Osteocyte (in vitro differentiated cells): ENCODE measurements around the gene STARD10. TPM values are rescaled to one million over a fixed set of nuclear protein-coding genes. Genes with fewer than 3 reads are reported as not detected.
A peak's percentile ranks its signal among the peaks of the same experiment; 100 is the strongest.

ENCODE experiments used
- DNase-seq: peaks from one replicate; pipeline ENCODE4 v3.0.0; 2021; ENCODE audit warnings: mixed read lengths; ENCODE audit not compliant: unreplicated experiment; ENCODE audit errors: extremely low spot score
- H3K27ac Mint-ChIP-seq: one replicate; pipeline ENCODE4 v1.8.0; 2021; ENCODE audit warnings: mild to moderate bottlenecking, mixed read lengths; ENCODE audit not compliant: unreplicated experiment
- H3K27me3 Mint-ChIP-seq: one replicate; pipeline ENCODE4 v1.8.0; 2021; ENCODE audit warnings: mixed read lengths; ENCODE audit not compliant: unreplicated experiment
- H3K36me3 Mint-ChIP-seq: one replicate; pipeline ENCODE4 v1.8.0; 2021; ENCODE audit warnings: mixed read lengths; ENCODE audit not compliant: unreplicated experiment
- H3K4me1 Mint-ChIP-seq: one replicate; pipeline ENCODE4 v1.8.0; 2021; ENCODE audit warnings: mixed read lengths; ENCODE audit not compliant: unreplicated experiment
- H3K4me3 Mint-ChIP-seq: one replicate; pipeline ENCODE4 v1.8.0; 2021; ENCODE audit warnings: mild to moderate bottlenecking, moderate library complexity, mixed read lengths; ENCODE audit not compliant: unreplicated experiment
- H3K9me3 Mint-ChIP-seq: one replicate; pipeline ENCODE4 v1.8.0; 2021; ENCODE audit warnings: mixed read lengths; ENCODE audit not compliant: unreplicated experiment
- CTCF ChIP-seq: fragments of 200-600 bp; sonication (generic); IDR thresholded peaks from 2 replicates; pipeline ENCODE4 v1.5.0; 2021; ENCODE audit warnings: antibody characterized with exemption, mild to moderate bottlenecking, moderate library complexity
- total RNA-seq: library from RNA; stranded (reverse); gene quantifications from 2 replicates; pipeline ENCODE4 v1.2.1, GENCODE V29; 2021

The STARD10 gene
- total RNA-seq, 1 donor from 2014 or later = 27.7 TPM

GRCh38 chr11:72763823-72764222 is 30.0 kb downstream of the STARD10 start:
- DNase-seq = no peak
- no peak overlapping the region for H3K27ac Mint-ChIP-seq
- no peak for TF ChIP-seq CTCF
- peaks cover 2% of the 10 kb centered on the region for H3K36me3 Mint-ChIP-seq
- peaks cover 3% of the 10 kb centered on the region for H3K9me3 Mint-ChIP-seq
- H3K27me3 Mint-ChIP-seq = no peaks in the 10 kb centered on the region
- H3K4me1 Mint-ChIP-seq = peaks cover 23% of the 10 kb centered on the region
- no peak overlapping the region for H3K4me3 Mint-ChIP-seq

- H3K36me3 Mint-ChIP-seq = peaks cover 2% of the 10 kb centered on the region
- H3K4me1 Mint-ChIP-seq = peaks cover 23% of the 10 kb centered on the region
- H3K27me3 Mint-ChIP-seq = no peaks in the 10 kb centered on the region
- no peak for DNase-seq
- peaks cover 3% of the 10 kb centered on the region for H3K9me3 Mint-ChIP-seq
- no peak overlapping the region for H3K4me3 Mint-ChIP-seq
- H3K27ac Mint-ChIP-seq = no peak overlapping the region
- no peak for TF ChIP-seq CTCF
Measured at GRCh38 chr11:72762641-72763304, 31.1 kb downstream of the STARD10 start.

GRCh38 chr11:72760539-72761405 is 33.1 kb downstream of the STARD10 start:
- peaks cover 3% of the 10 kb centered on the region for H3K9me3 Mint-ChIP-seq
- H3K4me3 Mint-ChIP-seq = no peak overlapping the region
- H3K36me3 Mint-ChIP-seq = peaks cover 11% of the 10 kb centered on the region
- H3K27ac Mint-ChIP-seq = peak overlapping the region; percentile 62
- no peak for DNase-seq
- H3K4me1 Mint-ChIP-seq = peaks cover 19% of the 10 kb centered on the region
- no peaks in the 10 kb centered on the region for H3K27me3 Mint-ChIP-seq
- TF ChIP-seq CTCF = no peak

GRCh38 chr11:72759468-72759985 is 34.3 kb downstream of the STARD10 start:
- Mint-ChIP-seq H3K4me3 (no peak overlapping the region), H3K36me3 (peaks cover 12% of the 10 kb centered on the region), H3K4me1 (peaks cover 19% of the 10 kb centered on the region), H3K27ac (no peak overlapping the region), H3K27me3 (no peaks in the 10 kb centered on the region), H3K9me3 (peaks cover 3% of the 10 kb centered on the region)
- DNase-seq = no peak
- TF ChIP-seq CTCF = no peak
